Liver (tissue), 9 donors: Measurements from ENCODE around the gene EFCAB12. TPM values are rescaled to one million over a fixed set of nuclear protein-coding genes. Genes with fewer than 3 reads are reported as not detected.

Experiments used
- DNase-seq: peaks from one replicate; pipeline ENCODE4 v3.0.0-alpha.2; 2017; ENCODE audit warnings: low spot score
- H3K27ac ChIP-seq, 2 donors: one replicate each; pipeline ENCODE4 v1.7.0; 2013; ENCODE audit warnings: inconsistent platforms in 2 of 2, low read length in 2 of 2, control low read depth in 1 of 2, low read depth in 1 of 2, mild to moderate bottlenecking in 1 of 2
- H3K27me3 ChIP-seq, 4 donors: one replicate each; pipeline versions ENCODE4 v1.6.1 to v1.7.0; 2013; ENCODE audit warnings: low read length in 3 of 4, inconsistent platforms in 1 of 4, mild to moderate bottlenecking in 1 of 4, moderate library complexity in 1 of 4; ENCODE audit not compliant: control insufficient read depth in 4 of 4, insufficient read depth in 4 of 4
- H3K36me3 ChIP-seq, 4 donors: one replicate each; pipeline versions ENCODE4 v1.6.1 to v1.7.0; 2013; ENCODE audit warnings: low read length in 3 of 4, mild to moderate bottlenecking in 3 of 4, low read depth in 1 of 4, moderate library complexity in 1 of 4; ENCODE audit not compliant: control insufficient read depth in 4 of 4, insufficient read depth in 3 of 4
- H3K4me1 ChIP-seq, 4 donors: one replicate each; pipeline versions ENCODE4 v1.6.1 to v1.7.0; 2013; ENCODE audit warnings: low read length in 3 of 4, mild to moderate bottlenecking in 3 of 4, moderate library complexity in 1 of 4; ENCODE audit not compliant: control insufficient read depth in 4 of 4, insufficient read depth in 4 of 4
- H3K4me3 ChIP-seq, 3 donors: one replicate each; pipeline versions ENCODE4 v1.6.1 to v1.7.0; 2013; ENCODE audit warnings: low read length in 3 of 3, control low read depth in 1 of 3, low read depth in 1 of 3, mild to moderate bottlenecking in 1 of 3
- H3K9ac ChIP-seq, 2 donors: one replicate each; pipeline ENCODE4 v1.7.0; 2013; ENCODE audit warnings: low read length in 2 of 2, mild to moderate bottlenecking in 2 of 2, moderate library complexity in 2 of 2, control low read depth in 1 of 2, low read depth in 1 of 2
- H3K9me3 ChIP-seq, 4 donors: one replicate each; pipeline versions ENCODE4 v1.6.1 to v1.7.0; 2013; ENCODE audit warnings: low read length in 3 of 4; ENCODE audit not compliant: control insufficient read depth in 4 of 4
- EGR1 ChIP-seq, 2 donors: IDR thresholded peaks; 2 replicates each; pipeline ENCODE4 v1.6.1; 2016 to 2018; ENCODE audit warnings: antibody characterized with exemption in 2 of 2, low read depth in 2 of 2
- FOXA1 ChIP-seq: IDR thresholded peaks from 2 replicates; pipeline ENCODE4 v1.6.1; 2016; ENCODE audit warnings: antibody characterized with exemption
- FOXA2 ChIP-seq: IDR thresholded peaks from 2 replicates; pipeline ENCODE4 v1.6.1; 2016; ENCODE audit warnings: antibody characterized with exemption
- GABPA ChIP-seq, 2 donors: IDR thresholded peaks in 1 of 2; conservative IDR thresholded peaks in 1 of 2; 2 replicates each; pipeline ENCODE4 v1.6.1; 2016; ENCODE audit warnings: antibody characterized with exemption in 2 of 2, mild to moderate bottlenecking in 1 of 2, moderate library complexity in 1 of 2
- HNF4A ChIP-seq, 2 donors: conservative IDR thresholded peaks; 2 replicates each; pipeline ENCODE4 v1.6.1; 2016; ENCODE audit warnings: antibody characterized with exemption in 2 of 2, mild to moderate bottlenecking in 2 of 2
- HNF4G ChIP-seq: IDR thresholded peaks from 2 replicates; pipeline ENCODE4 v1.6.1; 2016; ENCODE audit warnings: antibody characterized with exemption
- JUND ChIP-seq, 2 donors: IDR thresholded peaks; 2 replicates each; pipeline ENCODE4 v1.6.1; 2016; ENCODE audit warnings: antibody characterized with exemption in 2 of 2
- NR2F2 ChIP-seq: IDR thresholded peaks from 2 replicates; pipeline ENCODE4 v1.6.1; 2016; ENCODE audit warnings: antibody characterized with exemption
- RAD21 ChIP-seq, 2 donors: IDR thresholded peaks; 2 replicates each; pipeline ENCODE4 v1.6.1; 2016; ENCODE audit warnings: antibody characterized with exemption in 2 of 2, mild to moderate bottlenecking in 2 of 2
- RXRA ChIP-seq, 2 donors: IDR thresholded peaks; 2 replicates each; pipeline ENCODE4 v1.6.1; 2017 to 2018; ENCODE audit warnings: antibody characterized with exemption in 2 of 2, mild to moderate bottlenecking in 1 of 2
- SP1 ChIP-seq: IDR thresholded peaks from 2 replicates; pipeline ENCODE4 v1.6.1; 2018; ENCODE audit warnings: antibody characterized with exemption, mild to moderate bottlenecking
- TAF1 ChIP-seq: conservative IDR thresholded peaks from 2 replicates; pipeline ENCODE4 v1.6.1; 2016; ENCODE audit warnings: antibody characterized with exemption, mild to moderate bottlenecking
- YY1 ChIP-seq: IDR thresholded peaks from 2 replicates; pipeline ENCODE4 v1.6.1; 2016; ENCODE audit warnings: antibody characterized with exemption, mild to moderate bottlenecking
- WGBS: extraction: QIAGEN DNeasy Blood & Tissue Kit; methylation state at CpG from one replicate; pipeline ENCODE4 v1.1.7; 2013; 5-methylcytosine and 5-hydroxymethylcytosine counted together
- polyA plus RNA-seq, 2 donors: library from polyadenylated mRNA; stranded (reverse) in 1 of 2; unstranded in 1 of 2; fragments of 200-250 nt in 1 of 2; fragments of >200 nt in 1 of 2; fragmentation: Nextera tagmentation in 1 of 2; extraction: Ambion mirVana in 1 of 2; gene quantifications; one replicate each; pipeline versions ENCODE4 v1.2.1 to v1.2.3, GENCODE V29; 2013 to 2015
- total RNA-seq, 2 donors: library from RNA; depleted of rRNA; stranded (reverse); fragments of >200 nt; gene quantifications; one replicate each; pipeline ENCODE4 v1.2.3, GENCODE V29; 2014
- TF ChIP-seq, protein P1 (sequence below): IDR thresholded peaks from 2 replicates; pipeline ENCODE4 v1.6.1; 2016; ENCODE audit warnings: antibody characterized with exemption
- TF ChIP-seq, protein P2 (sequence below): IDR thresholded peaks from 2 replicates; pipeline ENCODE4 v1.6.1; 2016; ENCODE audit warnings: antibody characterized with exemption
- TF ChIP-seq, protein P3 (sequence below): fragments of 150-350 bp; IDR thresholded peaks from 2 replicates; pipeline ENCODE4 v1.5.1; 2017; ENCODE audit warnings: improper control_type of control experiment, low read depth, low read length; ENCODE audit not compliant: missing input control
- TF ChIP-seq, protein P4 (sequence below): IDR thresholded peaks from 2 replicates; pipeline ENCODE4 v1.6.1; 2016; ENCODE audit warnings: antibody characterized with exemption
- TF ChIP-seq, protein P5 (sequence below): IDR thresholded peaks from 2 replicates; pipeline ENCODE4 v1.6.1; 2016; ENCODE audit warnings: antibody characterized with exemption, mild to moderate bottlenecking
- donor health status: healthy.
- donor health status: healthy.
- donor health status: healthy.
- donor health status: healthy.
- donor health status: healthy.

EFCAB12 gene
- total and polyA plus RNA-seq, 4 donors = 0.37 to 2.4 (median 0.65) TPM

DNA sequence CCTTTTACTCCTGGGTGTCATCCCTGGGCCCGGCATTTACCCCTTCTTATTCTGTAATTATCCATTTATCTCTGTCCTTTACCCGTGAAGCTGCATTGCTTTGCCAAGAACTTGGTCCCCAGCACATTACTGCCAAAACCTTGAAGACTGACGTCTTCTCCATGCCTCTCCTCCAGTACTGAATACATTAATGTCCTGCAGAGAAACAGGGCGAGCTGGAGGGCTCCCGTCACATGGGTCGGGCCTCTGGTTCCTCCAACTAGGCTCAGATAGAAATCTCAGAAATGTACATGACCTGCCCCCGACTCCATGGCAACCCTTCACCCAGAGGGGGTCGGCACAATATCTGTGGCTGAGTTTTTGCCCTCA is 445 bp downstream of the EFCAB12 start:
- Histone ChIP-seq H3K4me1 (peaks cover 5 to 23% (median 17%) of the 10 kb centered on the region in 4 donors), H3K9me3 (no peaks in the 10 kb centered on the region), H3K27ac (no peak overlapping the region), H3K36me3 (peaks cover 4 to 19% (median 13%) of the 10 kb centered on the region in 4 donors), H3K27me3 (no peaks in the 10 kb centered on the region), H3K4me3 (peak overlapping the region; percentile 38 to 82 (median 70)), H3K9ac (no peak overlapping the region)
- no peak for DNase-seq
- WGBS = 28% methylated on average over 8 of the region's 8 CpGs
- TF ChIP-seq, protein P1, sequence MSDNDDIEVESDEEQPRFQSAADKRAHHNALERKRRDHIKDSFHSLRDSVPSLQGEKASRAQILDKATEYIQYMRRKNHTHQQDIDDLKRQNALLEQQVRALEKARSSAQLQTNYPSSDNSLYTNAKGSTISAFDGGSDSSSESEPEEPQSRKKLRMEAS = no peak
- TF ChIP-seq JUND (IDR thresholded peaks at IDR 0.05) = no peak
- no peak for TF ChIP-seq YY1
- TF ChIP-seq HNF4A (conservative IDR thresholded peaks at IDR 0.05) = no peak
- TF ChIP-seq TAF1 = no peak
- no peak for TF ChIP-seq HNF4G
- TF ChIP-seq RAD21 (IDR thresholded peaks at IDR 0.05) = no peak
- no peak for TF ChIP-seq SP1
- TF ChIP-seq, protein P2, sequence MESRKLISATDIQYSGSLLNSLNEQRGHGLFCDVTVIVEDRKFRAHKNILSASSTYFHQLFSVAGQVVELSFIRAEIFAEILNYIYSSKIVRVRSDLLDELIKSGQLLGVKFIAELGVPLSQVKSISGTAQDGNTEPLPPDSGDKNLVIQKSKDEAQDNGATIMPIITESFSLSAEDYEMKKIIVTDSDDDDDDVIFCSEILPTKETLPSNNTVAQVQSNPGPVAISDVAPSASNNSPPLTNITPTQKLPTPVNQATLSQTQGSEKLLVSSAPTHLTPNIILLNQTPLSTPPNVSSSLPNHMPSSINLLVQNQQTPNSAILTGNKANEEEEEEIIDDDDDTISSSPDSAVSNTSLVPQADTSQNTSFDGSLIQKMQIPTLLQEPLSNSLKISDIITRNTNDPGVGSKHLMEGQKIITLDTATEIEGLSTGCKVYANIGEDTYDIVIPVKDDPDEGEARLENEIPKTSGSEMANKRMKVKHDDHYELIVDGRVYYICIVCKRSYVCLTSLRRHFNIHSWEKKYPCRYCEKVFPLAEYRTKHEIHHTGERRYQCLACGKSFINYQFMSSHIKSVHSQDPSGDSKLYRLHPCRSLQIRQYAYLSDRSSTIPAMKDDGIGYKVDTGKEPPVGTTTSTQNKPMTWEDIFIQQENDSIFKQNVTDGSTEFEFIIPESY = no peak
- no peak for TF ChIP-seq RXRA (IDR thresholded peaks at IDR 0.05)
- TF ChIP-seq FOXA2 = no peak
- TF ChIP-seq FOXA1 = no peak
- TF ChIP-seq, protein P3, sequence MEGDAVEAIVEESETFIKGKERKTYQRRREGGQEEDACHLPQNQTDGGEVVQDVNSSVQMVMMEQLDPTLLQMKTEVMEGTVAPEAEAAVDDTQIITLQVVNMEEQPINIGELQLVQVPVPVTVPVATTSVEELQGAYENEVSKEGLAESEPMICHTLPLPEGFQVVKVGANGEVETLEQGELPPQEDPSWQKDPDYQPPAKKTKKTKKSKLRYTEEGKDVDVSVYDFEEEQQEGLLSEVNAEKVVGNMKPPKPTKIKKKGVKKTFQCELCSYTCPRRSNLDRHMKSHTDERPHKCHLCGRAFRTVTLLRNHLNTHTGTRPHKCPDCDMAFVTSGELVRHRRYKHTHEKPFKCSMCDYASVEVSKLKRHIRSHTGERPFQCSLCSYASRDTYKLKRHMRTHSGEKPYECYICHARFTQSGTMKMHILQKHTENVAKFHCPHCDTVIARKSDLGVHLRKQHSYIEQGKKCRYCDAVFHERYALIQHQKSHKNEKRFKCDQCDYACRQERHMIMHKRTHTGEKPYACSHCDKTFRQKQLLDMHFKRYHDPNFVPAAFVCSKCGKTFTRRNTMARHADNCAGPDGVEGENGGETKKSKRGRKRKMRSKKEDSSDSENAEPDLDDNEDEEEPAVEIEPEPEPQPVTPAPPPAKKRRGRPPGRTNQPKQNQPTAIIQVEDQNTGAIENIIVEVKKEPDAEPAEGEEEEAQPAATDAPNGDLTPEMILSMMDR = no peak
- TF ChIP-seq NR2F2 = no peak
- no peak for TF ChIP-seq GABPA (IDR thresholded peaks at IDR 0.05 in 1 of 2, conservative IDR thresholded peaks at IDR 0.05 in 1 of 2)
- TF ChIP-seq, protein P4, sequence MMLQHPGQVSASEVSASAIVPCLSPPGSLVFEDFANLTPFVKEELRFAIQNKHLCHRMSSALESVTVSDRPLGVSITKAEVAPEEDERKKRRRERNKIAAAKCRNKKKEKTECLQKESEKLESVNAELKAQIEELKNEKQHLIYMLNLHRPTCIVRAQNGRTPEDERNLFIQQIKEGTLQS = no peak
- TF ChIP-seq, protein P5, sequence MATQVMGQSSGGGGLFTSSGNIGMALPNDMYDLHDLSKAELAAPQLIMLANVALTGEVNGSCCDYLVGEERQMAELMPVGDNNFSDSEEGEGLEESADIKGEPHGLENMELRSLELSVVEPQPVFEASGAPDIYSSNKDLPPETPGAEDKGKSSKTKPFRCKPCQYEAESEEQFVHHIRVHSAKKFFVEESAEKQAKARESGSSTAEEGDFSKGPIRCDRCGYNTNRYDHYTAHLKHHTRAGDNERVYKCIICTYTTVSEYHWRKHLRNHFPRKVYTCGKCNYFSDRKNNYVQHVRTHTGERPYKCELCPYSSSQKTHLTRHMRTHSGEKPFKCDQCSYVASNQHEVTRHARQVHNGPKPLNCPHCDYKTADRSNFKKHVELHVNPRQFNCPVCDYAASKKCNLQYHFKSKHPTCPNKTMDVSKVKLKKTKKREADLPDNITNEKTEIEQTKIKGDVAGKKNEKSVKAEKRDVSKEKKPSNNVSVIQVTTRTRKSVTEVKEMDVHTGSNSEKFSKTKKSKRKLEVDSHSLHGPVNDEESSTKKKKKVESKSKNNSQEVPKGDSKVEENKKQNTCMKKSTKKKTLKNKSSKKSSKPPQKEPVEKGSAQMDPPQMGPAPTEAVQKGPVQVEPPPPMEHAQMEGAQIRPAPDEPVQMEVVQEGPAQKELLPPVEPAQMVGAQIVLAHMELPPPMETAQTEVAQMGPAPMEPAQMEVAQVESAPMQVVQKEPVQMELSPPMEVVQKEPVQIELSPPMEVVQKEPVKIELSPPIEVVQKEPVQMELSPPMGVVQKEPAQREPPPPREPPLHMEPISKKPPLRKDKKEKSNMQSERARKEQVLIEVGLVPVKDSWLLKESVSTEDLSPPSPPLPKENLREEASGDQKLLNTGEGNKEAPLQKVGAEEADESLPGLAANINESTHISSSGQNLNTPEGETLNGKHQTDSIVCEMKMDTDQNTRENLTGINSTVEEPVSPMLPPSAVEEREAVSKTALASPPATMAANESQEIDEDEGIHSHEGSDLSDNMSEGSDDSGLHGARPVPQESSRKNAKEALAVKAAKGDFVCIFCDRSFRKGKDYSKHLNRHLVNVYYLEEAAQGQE = no peak
- TF ChIP-seq EGR1 (IDR thresholded peaks at IDR 0.05; ENCODE audit: low read depth in 2 of 2) = no peak
